HepG2 (cell line): ENCODE results near the gene ABCB9. TPM values are rescaled to one million over a fixed set of nuclear protein-coding genes. Genes with fewer than 3 reads are reported as not detected.

Experiments used
- ATAC-seq: fragments of 200-7000 bp; cut with Tn5 transposase; 3 replicates; pipeline ENCODE4 v1.9.1; 2020; ENCODE audit warnings: mild to moderate bottlenecking, moderate library complexity
- BruUV-seq: library from RNA; stranded (reverse); fragments of 400-500 nt; replicated peaks from 2 replicates; lab custom pipeline; 2021; lab: Mats Ljungman, UMichigan
- CTCF ChIA-PET: fragments of 300-600 bp; formaldehyde crosslinking; extraction: SDS; loops from one replicate; lab custom pipeline; 2021; ENCODE audit warnings: low total read pairs, inconsistent platforms, low intra/inter-chr PET ratio; lab: Yijun Ruan, JAX
- POLR2A ChIA-PET: fragments of 350-600 bp; sonication (Branson Sonifier 250); formaldehyde crosslinking; loops from one replicate; lab custom pipeline; 2020; ENCODE audit warnings: antibody characterized with exemption, inconsistent platforms; lab: Yijun Ruan, JAX
- DNase-seq: peaks from one replicate; pipeline ENCODE4 v3.0.0-alpha.2; 2015; ENCODE audit warnings: low spot score
- FAIRE-seq: peaks from 3 replicates; lab custom pipeline; 2011; peaks lifted over from hg19 to GRCh38; lab: Jason Lieb, UNC
- H2AFZ ChIP-seq: one replicate; pipeline ENCODE4 v1.6.1; 2011; ENCODE audit warnings: low read length, inconsistent platforms
- H3K27ac ChIP-seq: fragments of 300-600 bp; 3 replicates; pipeline ENCODE4 v1.8.0; 2011; ENCODE audit warnings: mixed run types, mild to moderate bottlenecking, mixed read lengths, low read length, inconsistent platforms; ENCODE audit not compliant: insufficient read depth; ENCODE audit errors: extremely low read length
- H3K27me3 ChIP-seq, 2 experiments: fragments of 200-600 bp in 1 of 2; 2 replicates in 1 of 2; 3 replicates in 1 of 2; pipeline versions ENCODE4 v1.6.0 to v1.8.0; 2011; ENCODE audit warnings: low read length in 2 of 2, mild to moderate bottlenecking in 2 of 2, moderate library complexity in 2 of 2, inconsistent platforms in 1 of 2; ENCODE audit not compliant: insufficient read depth in 2 of 2, control insufficient read depth in 1 of 2
- H3K36me3 ChIP-seq, 2 experiments: fragments of 200-600 bp in 1 of 2; replicated peaks in 1 of 2; 2 replicates in 1 of 2; 3 replicates in 1 of 2; pipeline versions ENCODE4 v1.5.1 to v1.8.0; 2011; ENCODE audit warnings: low read length in 2 of 2, inconsistent platforms in 1 of 2; ENCODE audit not compliant: insufficient read depth in 2 of 2, control insufficient read depth in 1 of 2
- H3K4me1 ChIP-seq: 2 replicates; pipeline ENCODE4 v1.5.1; 2012; ENCODE audit warnings: low read length, inconsistent platforms; ENCODE audit not compliant: insufficient read depth
- H3K4me2 ChIP-seq: 2 replicates; pipeline ENCODE4 v1.6.0; 2011; ENCODE audit warnings: low read depth, low read length, inconsistent platforms
- H3K4me3 ChIP-seq, 3 experiments: fragments of 200-600 bp in 1 of 3; sonication (generic), shearing (Covaris generic) in 1 of 3; replicated peaks in 1 of 3; 2 replicates each; pipeline ENCODE4 v1.5.1; 2011 to 2016; ENCODE audit warnings: low read length in 3 of 3, inconsistent platforms in 2 of 3, low read depth in 2 of 3, mild to moderate bottlenecking in 2 of 3, control low read depth in 1 of 3, mixed read lengths in 1 of 3; ENCODE audit not compliant: insufficient read depth in 1 of 3
- H3K79me2 ChIP-seq: one replicate; pipeline ENCODE4 v1.6.1; 2011; ENCODE audit warnings: low read length, inconsistent platforms; ENCODE audit not compliant: insufficient read depth
- H3K9ac ChIP-seq: 2 replicates; pipeline ENCODE4 v1.6.0; 2011; ENCODE audit warnings: mild to moderate bottlenecking, low read depth, low read length, inconsistent platforms; ENCODE audit not compliant: insufficient read depth
- H3K9me3 ChIP-seq: 2 replicates; pipeline ENCODE4 v1.5.1; 2012; ENCODE audit warnings: mild to moderate bottlenecking, low read length
- H4K20me1 ChIP-seq: 2 replicates; pipeline ENCODE4 v1.6.0; 2011; ENCODE audit warnings: inconsistent platforms, mild to moderate bottlenecking, low read length, moderate library complexity; ENCODE audit not compliant: insufficient read depth
- ATF7 ChIP-seq, 2 experiments: fragments of 450-650 bp in 1 of 2; sonication (generic) in 1 of 2; formaldehyde crosslinking in 1 of 2; IDR thresholded peaks; 2 replicates each; pipeline versions ENCODE4 v1.4.0 to v1.6.1; 2016 to 2020; ENCODE audit warnings: antibody characterized with exemption in 1 of 2, mild to moderate bottlenecking in 1 of 2, missing genetic modification reagents in 1 of 2
- MXI1 ChIP-seq: IDR thresholded peaks from 3 replicates; pipeline ENCODE4 v1.6.1; 2012; ENCODE audit warnings: low read depth, low read length, inconsistent platforms, borderline replicate concordance
- SAP130 ChIP-seq: IDR thresholded peaks from 2 replicates; pipeline ENCODE4 v1.6.1; 2016; ENCODE audit warnings: low read depth
- SMARCC2 ChIP-seq: fragments of 450-650 bp; IDR thresholded peaks from 2 replicates; pipeline ENCODE4 v1.6.1; 2017; ENCODE audit warnings: antibody characterized with exemption, mild to moderate bottlenecking
- ZNF24 ChIP-seq: fragments of 450-650 bp; IDR thresholded peaks from 2 replicates; pipeline ENCODE4 v1.6.1; 2017; ENCODE audit warnings: antibody characterized with exemption, mild to moderate bottlenecking
- ZNF577 ChIP-seq: sonication (generic); formaldehyde crosslinking; IDR thresholded peaks from 2 replicates; pipeline ENCODE4 v1.4.0; 2020; ENCODE audit warnings: mild to moderate bottlenecking, low read depth, missing genetic modification reagents, borderline replicate concordance
- ZNF672 ChIP-seq: sonication (generic); formaldehyde crosslinking; IDR thresholded peaks from 2 replicates; pipeline ENCODE4 v1.8.1; 2022; ENCODE audit warnings: missing genetic modification reagents
- ZNF770 ChIP-seq: sonication (generic); formaldehyde crosslinking; IDR thresholded peaks from 2 replicates; pipeline ENCODE4 v1.5.0; 2020; ENCODE audit warnings: mild to moderate bottlenecking, missing genetic modification reagents
- ZNF773 ChIP-seq: sonication (generic); formaldehyde crosslinking; IDR thresholded peaks from 2 replicates; pipeline ENCODE4 v1.4.0; 2020; ENCODE audit warnings: missing genetic modification reagents, borderline replicate concordance
- WGBS: methylation state at CpG from one replicate; pipeline ENCODE4 v1.1.6; 2017; ENCODE audit warnings: low lambda C conversion rate; 5-methylcytosine and 5-hydroxymethylcytosine counted together
- in situ Hi-C: cut with HindIII; loops from 2 replicates; pipeline ENCODE4 v1.10.0; 2017; ENCODE audit warnings: low pct_unique_long_range_greater_than_20kb; ENCODE audit not compliant: extremely low pct_ligation_motif_present
- intact Hi-C: fragments of 100-400 bp; cut with micrococcal nuclease; formaldehyde crosslinking; loops from one replicate; pipeline ENCODE4 v1.10.0; 2022; ENCODE audit not compliant: unreplicated experiment
- polyA plus RNA-seq, 8 experiments: library from polyadenylated mRNA; depleted of rRNA in 3 of 8; stranded (reverse) in 7 of 8; unstranded in 1 of 8; fragments of >200 nt; fragmentation: Illumina TruSeq in 4 of 8; extraction: Trizol in 4 of 8; gene quantifications; 2 replicates each; pipeline versions ENCODE4 v1.2.1 to v1.2.3, GENCODE V29; 2011 to 2016; ENCODE audit warnings: low read depth in 4 of 8, missing spikeins in 1 of 8, mixed read lengths in 1 of 8; ENCODE audit not compliant: insufficient read depth in 1 of 8
- total RNA-seq, 5 experiments: library from RNA; depleted of rRNA; stranded (reverse); fragments of >200 nt; fragmentation: Illumina TruSeq; extraction: Trizol; gene quantifications; 2 replicates each; pipeline ENCODE4 v1.2.3, GENCODE V29; 2016; ENCODE audit warnings: low read depth in 1 of 5
- TF ChIP-seq, protein P1 (sequence below): sonication (generic); formaldehyde crosslinking; IDR thresholded peaks from 2 replicates; pipeline ENCODE4 v1.4.0; 2020; ENCODE audit warnings: missing genetic modification reagents
- TF ChIP-seq, protein P2 (sequence below): sonication (generic); formaldehyde crosslinking; IDR thresholded peaks from 2 replicates; pipeline ENCODE4 v1.4.0; 2020; ENCODE audit warnings: missing genetic modification reagents

The ABCB9 gene
- total and polyA plus RNA-seq, 2 of the 13 experiments (the other 11 are each of a cell fraction or from before 2014, with no cell fraction given), result 5.1 to 6.0 TPM

GRCh38 chr12:122969676-122970075 is 3.4 kb upstream of the ABCB9 start:
- no TSS peak for BruUV-seq

More at GRCh38 chr12:122969676-122970075, 3.4 kb upstream of the ABCB9 start:
- intact Hi-C loops (loop anchor here (5.0 kb wide), 2 partner anchors 108 to 263 kb away; partner anchors contain the start of genes MPHOSPH9 and MTRFR), in situ Hi-C loops (no loop called here)
- H3K4me1 ChIP-seq, result peaks cover 32% of the 10 kb centered on the region
- no peak overlapping the region for H3K27ac ChIP-seq
- TF ChIP-seq, protein P1, sequence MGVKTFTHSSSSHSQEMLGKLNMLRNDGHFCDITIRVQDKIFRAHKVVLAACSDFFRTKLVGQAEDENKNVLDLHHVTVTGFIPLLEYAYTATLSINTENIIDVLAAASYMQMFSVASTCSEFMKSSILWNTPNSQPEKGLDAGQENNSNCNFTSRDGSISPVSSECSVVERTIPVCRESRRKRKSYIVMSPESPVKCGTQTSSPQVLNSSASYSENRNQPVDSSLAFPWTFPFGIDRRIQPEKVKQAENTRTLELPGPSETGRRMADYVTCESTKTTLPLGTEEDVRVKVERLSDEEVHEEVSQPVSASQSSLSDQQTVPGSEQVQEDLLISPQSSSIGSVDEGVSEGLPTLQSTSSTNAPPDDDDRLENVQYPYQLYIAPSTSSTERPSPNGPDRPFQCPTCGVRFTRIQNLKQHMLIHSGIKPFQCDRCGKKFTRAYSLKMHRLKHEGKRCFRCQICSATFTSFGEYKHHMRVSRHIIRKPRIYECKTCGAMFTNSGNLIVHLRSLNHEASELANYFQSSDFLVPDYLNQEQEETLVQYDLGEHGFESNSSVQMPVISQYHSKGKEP (CRISPR knock-in tag), result no peak
- TF ChIP-seq, protein P2, sequence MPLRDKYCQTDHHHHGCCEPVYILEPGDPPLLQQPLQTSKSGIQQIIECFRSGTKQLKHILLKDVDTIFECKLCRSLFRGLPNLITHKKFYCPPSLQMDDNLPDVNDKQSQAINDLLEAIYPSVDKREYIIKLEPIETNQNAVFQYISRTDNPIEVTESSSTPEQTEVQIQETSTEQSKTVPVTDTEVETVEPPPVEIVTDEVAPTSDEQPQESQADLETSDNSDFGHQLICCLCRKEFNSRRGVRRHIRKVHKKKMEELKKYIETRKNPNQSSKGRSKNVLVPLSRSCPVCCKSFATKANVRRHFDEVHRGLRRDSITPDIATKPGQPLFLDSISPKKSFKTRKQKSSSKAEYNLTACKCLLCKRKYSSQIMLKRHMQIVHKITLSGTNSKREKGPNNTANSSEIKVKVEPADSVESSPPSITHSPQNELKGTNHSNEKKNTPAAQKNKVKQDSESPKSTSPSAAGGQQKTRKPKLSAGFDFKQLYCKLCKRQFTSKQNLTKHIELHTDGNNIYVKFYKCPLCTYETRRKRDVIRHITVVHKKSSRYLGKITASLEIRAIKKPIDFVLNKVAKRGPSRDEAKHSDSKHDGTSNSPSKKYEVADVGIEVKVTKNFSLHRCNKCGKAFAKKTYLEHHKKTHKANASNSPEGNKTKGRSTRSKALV (CRISPR knock-in tag), result no peak
- TF ChIP-seq MXI1, result no peak
- TF ChIP-seq SMARCC2, result no peak
- no peak for TF ChIP-seq SAP130 (CRISPR knock-in tag)
- TF ChIP-seq ZNF24, result no peak
- no peak for TF ChIP-seq ZNF770 (CRISPR knock-in tag)
- no peak for TF ChIP-seq ZNF773 (CRISPR knock-in tag)
- no peak for TF ChIP-seq ZNF577
- TF ChIP-seq ZNF672 (CRISPR knock-in tag), result no peak
- no peak for TF ChIP-seq ATF7 (IDR thresholded peaks at IDR 0.05)
- no peak for TF ChIP-seq ATF7 (CRISPR knock-in tag; IDR thresholded peaks at IDR 0.05)
- ChIA-PET CTCF (no interaction called here), POLR2A (interaction anchor here (0.7 to 1.4 kb wide), 2 partner anchors 12 to 263 kb away, joined by 3 to 4 read pairs; partner anchors contain the start of genes MPHOSPH9 and MTRFR)
- ATAC-seq (no peak), FAIRE-seq (no peak), DNase-seq (no peak)
- H3K9ac ChIP-seq, result no peak overlapping the region
- no peak overlapping the region for H3K4me3 ChIP-seq
- WGBS, result 59% methylated on average over 4 of the region's 4 CpGs
- H3K9me3 ChIP-seq, result no peaks in the 10 kb centered on the region
- no peak overlapping the region for H3K4me2 ChIP-seq
- H3K27me3 ChIP-seq, result no peaks in the 10 kb centered on the region; a peak in 1 of 5 replicates
- no peak overlapping the region for H2AFZ ChIP-seq
- H3K36me3 ChIP-seq, result no peaks in the 10 kb centered on the region
- H4K20me1 ChIP-seq, result no peaks in the 10 kb centered on the region
- peaks cover 3% of the 10 kb centered on the region for H3K79me2 ChIP-seq
